HEK293 (cell line): Measurements from ENCODE around the gene MUC20.

Experiments
- KLF1 ChIP-seq: fragments of 450-650 bp; formaldehyde crosslinking; IDR thresholded peaks from 2 replicates; pipeline ENCODE4 v1.5.1; 2016; ENCODE audit warnings: missing biosample characterization, missing genetic modification characterization
- YY2 ChIP-seq: fragments of 450-650 bp; formaldehyde crosslinking; IDR thresholded peaks from 2 replicates; pipeline ENCODE4 v1.5.1; 2016; ENCODE audit warnings: missing biosample characterization, missing genetic modification characterization
- ZNF558 ChIP-seq: fragments of 450-650 bp; formaldehyde crosslinking; IDR thresholded peaks from 2 replicates; pipeline ENCODE4 v1.5.1; 2016; ENCODE audit warnings: missing biosample characterization, missing genetic modification characterization
- TF ChIP-seq, protein P1 (sequence below): fragments of 450-650 bp; formaldehyde crosslinking; IDR thresholded peaks from 2 replicates; pipeline ENCODE4 v1.5.1; 2016; ENCODE audit warnings: missing biosample characterization, missing genetic modification characterization
- TF ChIP-seq, protein P2 (sequence below): fragments of 450-650 bp; formaldehyde crosslinking; IDR thresholded peaks from 2 replicates; pipeline ENCODE4 v1.5.1; 2016; ENCODE audit warnings: missing biosample characterization, missing genetic modification characterization
- TF ChIP-seq, protein P3 (sequence below): fragments of 450-650 bp; formaldehyde crosslinking; IDR thresholded peaks from 2 replicates; pipeline ENCODE4 v1.5.1; 2016; ENCODE audit warnings: missing biosample characterization, missing genetic modification characterization

DNA sequence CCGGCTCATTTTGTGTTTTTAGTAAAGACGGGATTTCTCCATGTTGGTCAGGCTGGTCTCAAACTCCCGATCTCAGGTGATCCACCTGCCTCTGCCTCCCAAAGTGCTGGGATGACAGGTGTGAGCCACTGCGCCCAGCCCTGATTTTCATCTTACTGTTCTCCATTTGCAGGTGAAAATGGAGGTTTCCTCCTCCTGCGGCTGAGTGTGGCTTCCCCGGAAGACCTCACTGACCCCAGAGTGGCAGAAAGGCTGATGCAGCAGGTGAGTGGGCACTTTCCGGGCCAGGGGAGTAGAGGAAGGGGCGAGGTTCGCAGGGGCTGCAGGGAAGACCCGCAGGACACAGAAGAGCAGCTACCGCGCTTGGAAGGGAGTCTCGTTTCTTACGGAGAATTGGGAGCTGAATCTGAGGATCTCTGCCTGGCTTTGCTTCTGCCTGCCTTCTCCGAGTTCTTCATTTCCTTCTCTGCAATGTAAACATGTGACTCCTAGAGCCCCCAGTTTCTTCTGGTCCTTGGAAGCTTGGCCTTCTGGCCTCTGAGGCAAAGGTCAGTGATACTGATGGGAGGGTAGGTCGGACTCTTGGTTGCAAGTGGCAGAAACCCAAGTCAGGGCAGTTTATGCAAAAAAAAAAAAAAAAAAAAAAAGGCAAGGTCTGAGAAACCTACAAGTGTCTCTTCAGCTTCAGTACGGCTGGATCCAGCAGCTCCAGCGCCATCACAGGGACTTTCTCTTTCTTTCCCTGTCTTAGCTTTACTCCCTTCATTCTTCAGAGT, 8.9 kb downstream of the MUC20 start:
- TF ChIP-seq, protein P1, sequence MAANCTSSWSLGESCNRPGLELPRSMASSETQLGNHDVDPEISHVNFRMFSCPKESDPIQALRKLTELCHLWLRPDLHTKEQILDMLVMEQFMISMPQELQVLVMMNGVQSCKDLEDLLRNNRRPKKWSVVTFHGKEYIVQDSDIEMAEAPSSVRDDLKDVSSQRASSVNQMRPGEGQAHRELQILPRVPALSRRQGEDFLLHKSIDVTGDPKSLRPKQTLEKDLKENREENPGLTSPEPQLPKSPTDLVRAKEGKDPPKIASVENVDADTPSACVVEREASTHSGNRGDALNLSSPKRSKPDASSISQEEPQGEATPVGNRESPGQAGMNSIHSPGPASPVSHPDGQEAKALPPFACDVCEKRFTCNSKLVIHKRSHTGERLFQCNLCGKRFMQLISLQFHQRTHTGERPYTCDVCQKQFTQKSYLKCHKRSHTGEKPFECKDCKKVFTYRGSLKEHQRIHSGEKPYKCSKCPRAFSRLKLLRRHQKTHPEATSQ (tag by site-specific recombination), result no peak
- TF ChIP-seq, protein P2, sequence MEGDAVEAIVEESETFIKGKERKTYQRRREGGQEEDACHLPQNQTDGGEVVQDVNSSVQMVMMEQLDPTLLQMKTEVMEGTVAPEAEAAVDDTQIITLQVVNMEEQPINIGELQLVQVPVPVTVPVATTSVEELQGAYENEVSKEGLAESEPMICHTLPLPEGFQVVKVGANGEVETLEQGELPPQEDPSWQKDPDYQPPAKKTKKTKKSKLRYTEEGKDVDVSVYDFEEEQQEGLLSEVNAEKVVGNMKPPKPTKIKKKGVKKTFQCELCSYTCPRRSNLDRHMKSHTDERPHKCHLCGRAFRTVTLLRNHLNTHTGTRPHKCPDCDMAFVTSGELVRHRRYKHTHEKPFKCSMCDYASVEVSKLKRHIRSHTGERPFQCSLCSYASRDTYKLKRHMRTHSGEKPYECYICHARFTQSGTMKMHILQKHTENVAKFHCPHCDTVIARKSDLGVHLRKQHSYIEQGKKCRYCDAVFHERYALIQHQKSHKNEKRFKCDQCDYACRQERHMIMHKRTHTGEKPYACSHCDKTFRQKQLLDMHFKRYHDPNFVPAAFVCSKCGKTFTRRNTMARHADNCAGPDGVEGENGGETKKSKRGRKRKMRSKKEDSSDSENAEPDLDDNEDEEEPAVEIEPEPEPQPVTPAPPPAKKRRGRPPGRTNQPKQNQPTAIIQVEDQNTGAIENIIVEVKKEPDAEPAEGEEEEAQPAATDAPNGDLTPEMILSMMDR (tag by site-specific recombination), result no peak
- TF ChIP-seq, protein P3, sequence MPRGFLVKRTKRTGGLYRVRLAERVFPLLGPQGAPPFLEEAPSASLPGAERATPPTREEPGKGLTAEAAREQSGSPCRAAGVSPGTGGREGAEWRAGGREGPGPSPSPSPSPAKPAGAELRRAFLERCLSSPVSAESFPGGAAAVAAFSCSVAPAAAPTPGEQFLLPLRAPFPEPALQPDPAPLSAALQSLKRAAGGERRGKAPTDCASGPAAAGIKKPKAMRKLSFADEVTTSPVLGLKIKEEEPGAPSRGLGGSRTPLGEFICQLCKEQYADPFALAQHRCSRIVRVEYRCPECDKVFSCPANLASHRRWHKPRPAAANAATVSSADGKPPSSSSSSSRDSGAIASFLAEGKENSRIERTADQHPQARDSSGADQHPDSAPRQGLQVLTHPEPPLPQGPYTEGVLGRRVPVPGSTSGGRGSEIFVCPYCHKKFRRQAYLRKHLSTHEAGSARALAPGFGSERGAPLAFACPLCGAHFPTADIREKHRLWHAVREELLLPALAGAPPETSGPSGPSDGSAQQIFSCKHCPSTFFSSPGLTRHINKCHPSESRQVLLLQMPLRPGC, result no peak
- TF ChIP-seq YY2 (tag by site-specific recombination), result no peak
- no peak for TF ChIP-seq ZNF558
- no peak for TF ChIP-seq KLF1 (tag by site-specific recombination)
